A172 (cell line): Measurements from ENCODE around the gene MAPK8. TPM values are rescaled to one million over a fixed set of nuclear protein-coding genes. Genes with fewer than 3 reads are reported as not detected.

Source experiments
- DNase-seq: peaks from one replicate; pipeline ENCODE4 v3.0.0-alpha.2; 2015; ENCODE audit warnings: low spot score
- total RNA-seq: library from RNA; depleted of rRNA; stranded (reverse); fragments of >200 nt; shearing (Covaris generic); gene quantifications from 2 replicates; pipeline ENCODE4 v1.2.3, GENCODE V29; 2014; rRNA removed

Gene MAPK8
- total RNA-seq, 1 experiment from 2014 or later, result 43.6 TPM

GRCh38 chr10:48476279-48476982 lies 170.0 kb downstream of the MAPK8 start:
- no peak for DNase-seq

- no peak for DNase-seq
Measured at GRCh38 chr10:48477141-48477540, 170.7 kb downstream of the MAPK8 start.

- DNase-seq, result no peak
Measured at GRCh38 chr10:48477616-48478015, 171.1 kb downstream of the MAPK8 start.

- DNase-seq, result no peak
Measured at GRCh38 chr10:48478469-48478868, 172.0 kb downstream of the MAPK8 start.

- no peak for DNase-seq
Measured at GRCh38 chr10:48478980-48479811, 172.7 kb downstream of the MAPK8 start.

GRCh38 chr10:48480397-48481374 lies 174.2 kb downstream of the MAPK8 start:
- no peak for DNase-seq

- no peak for DNase-seq
Measured at GRCh38 chr10:48481385-48481784, 174.9 kb downstream of the MAPK8 start.

GRCh38 chr10:48482207-48482606 lies 175.7 kb downstream of the MAPK8 start:
- DNase-seq, result no peak

GRCh38 chr10:48484911-48485310 lies 178.4 kb downstream of the MAPK8 start:
- DNase-seq, result no peak

- no peak for DNase-seq
Measured at GRCh38 chr10:48485711-48486110, 179.2 kb downstream of the MAPK8 start.

- no peak for DNase-seq
Measured at GRCh38 chr10:48487244-48487643, 180.8 kb downstream of the MAPK8 start.

Other genes with a start within 250 kb of the MAPK8 start
- gene FRMPD2, start 32.0 kb upstream of the MAPK8 start, total RNA-seq, result not detected in 2 replicates